Activated T-helper 17 cell treated with anti-CD3 and anti-CD28 coated beads, Interleukin-2, amount 50 U/mL, for 72 hours (primary cell): ENCODE data around the gene GALNT11. TPM values are rescaled to one million over a fixed set of nuclear protein-coding genes. Genes with fewer than 3 reads are reported as not detected.

Experiments
- ATAC-seq: fragments of 150-1000 bp; cut with Tn5 transposase; replicated peaks from 2 replicates; pipeline ENCODE4 v1.10.0; 2021; ENCODE audit warnings: mild to moderate bottlenecking, moderate library complexity
- H3K27ac Mint-ChIP-seq: one replicate; pipeline ENCODE4 v1.8.0; 2022; ENCODE audit warnings: mixed read lengths
- H3K27me3 Mint-ChIP-seq: one replicate; pipeline ENCODE4 v1.8.0; 2022; ENCODE audit warnings: mixed read lengths
- H3K36me3 Mint-ChIP-seq: one replicate; pipeline ENCODE4 v1.8.0; 2022; ENCODE audit warnings: low read depth, mild to moderate bottlenecking, mixed read lengths
- H3K4me1 Mint-ChIP-seq: one replicate; pipeline ENCODE4 v1.8.0; 2022; ENCODE audit warnings: mixed read lengths
- H3K4me3 Mint-ChIP-seq: one replicate; pipeline ENCODE4 v1.8.0; 2022; ENCODE audit warnings: mild to moderate bottlenecking, mixed read lengths
- H3K9me3 Mint-ChIP-seq: one replicate; pipeline ENCODE4 v1.8.0; 2022; ENCODE audit warnings: mixed read lengths
- total RNA-seq, 2 donors: library from RNA; stranded (reverse); gene quantifications; one replicate each; pipeline ENCODE4 v1.2.3, GENCODE V29; 2022

The GALNT11 gene
- total RNA-seq = 10 to 100 TPM; 18.9 to 20.3 TPM

- Mint-ChIP-seq H3K36me3 (peaks cover 14% of the 10 kb centered on the region), H3K4me3 (peak within 1 kb of the TSS; percentile 87), H3K9me3 (no peaks in the 10 kb centered on the region), H3K27me3 (no peaks in the 10 kb centered on the region), H3K27ac (peak within 1 kb of the TSS; percentile 84), H3K4me1 (peaks cover 17% of the 10 kb centered on the region)
- ATAC-seq = peak; percentile 97
Measured at GRCh38 chr7:152025077-152025936, at the start of gene GALNT11. GALNT11 (plus strand) TSS chr7:152025674; CDS start chr7:152094228, 68,554 bp downstream.

DNA sequence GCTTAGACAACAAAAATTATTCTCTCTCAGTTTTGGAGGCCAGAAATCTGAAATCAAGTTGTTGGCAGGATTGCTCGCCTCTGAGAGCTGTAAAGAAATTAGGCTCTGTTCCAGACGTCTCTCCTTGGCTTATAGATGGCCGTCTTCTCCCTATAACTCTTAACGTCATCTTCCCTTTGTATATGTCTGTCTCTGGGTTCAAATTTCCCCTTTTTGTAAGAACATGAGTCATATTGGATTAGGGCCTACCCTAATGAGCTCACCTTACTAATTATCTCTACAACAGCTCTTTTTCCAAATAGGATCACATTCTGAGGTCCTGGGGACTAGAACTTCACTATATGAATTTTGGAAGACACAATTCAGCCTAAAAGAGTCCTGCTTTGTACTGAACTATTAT is 46.9 kb upstream of the GALNT11 start:
- Mint-ChIP-seq H3K27ac (no peak overlapping the region), H3K27me3 (peaks cover 6% of the 10 kb centered on the region), H3K4me3 (no peak overlapping the region), H3K4me1 (no peaks in the 10 kb centered on the region), H3K9me3 (no peaks in the 10 kb centered on the region), H3K36me3 (no peaks in the 10 kb centered on the region)
- ATAC-seq = no peak

DNA sequence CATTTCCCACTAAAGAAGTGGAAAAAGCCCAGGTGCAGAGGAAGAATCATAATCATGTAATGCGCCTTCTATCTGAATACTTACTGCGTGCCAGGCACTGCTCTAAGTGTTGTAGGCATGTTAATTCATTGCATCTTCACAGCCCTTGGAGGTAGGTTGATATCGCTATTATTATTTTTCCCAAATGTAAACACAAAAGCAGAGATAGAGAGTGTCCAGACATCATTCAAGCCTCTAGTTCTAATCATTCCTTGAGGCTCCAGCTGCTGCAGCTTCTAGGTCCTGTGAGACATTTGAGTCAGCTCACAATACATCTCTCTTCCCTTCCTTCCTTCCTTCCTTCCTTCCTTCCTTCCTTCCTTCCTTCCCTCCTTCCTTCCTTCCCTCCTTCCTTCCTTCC is 44.3 kb upstream of the GALNT11 start:
- no peaks in the 10 kb centered on the region for H3K36me3 Mint-ChIP-seq
- no peaks in the 10 kb centered on the region for H3K9me3 Mint-ChIP-seq
- no peak overlapping the region for H3K27ac Mint-ChIP-seq
- no peak for ATAC-seq
- H3K27me3 Mint-ChIP-seq = peaks cover 3% of the 10 kb centered on the region
- H3K4me1 Mint-ChIP-seq = no peaks in the 10 kb centered on the region
- H3K4me3 Mint-ChIP-seq = no peak overlapping the region

GRCh38 chr7:151982806-151983205 is 42.7 kb upstream of the GALNT11 start:
- Mint-ChIP-seq H3K4me1 (no peaks in the 10 kb centered on the region), H3K9me3 (no peaks in the 10 kb centered on the region), H3K27ac (no peak overlapping the region), H3K27me3 (peaks cover 11% of the 10 kb centered on the region), H3K36me3 (no peaks in the 10 kb centered on the region), H3K4me3 (no peak overlapping the region)
- ATAC-seq = no peak

GRCh38 chr7:151984612-151985011 is 40.9 kb upstream of the GALNT11 start:
- no peak for ATAC-seq
- no peaks in the 10 kb centered on the region for H3K4me1 Mint-ChIP-seq
- no peak overlapping the region for H3K4me3 Mint-ChIP-seq
- H3K27me3 Mint-ChIP-seq = peaks cover 11% of the 10 kb centered on the region
- H3K9me3 Mint-ChIP-seq = no peaks in the 10 kb centered on the region
- H3K36me3 Mint-ChIP-seq = no peaks in the 10 kb centered on the region
- no peak overlapping the region for H3K27ac Mint-ChIP-seq

DNA sequence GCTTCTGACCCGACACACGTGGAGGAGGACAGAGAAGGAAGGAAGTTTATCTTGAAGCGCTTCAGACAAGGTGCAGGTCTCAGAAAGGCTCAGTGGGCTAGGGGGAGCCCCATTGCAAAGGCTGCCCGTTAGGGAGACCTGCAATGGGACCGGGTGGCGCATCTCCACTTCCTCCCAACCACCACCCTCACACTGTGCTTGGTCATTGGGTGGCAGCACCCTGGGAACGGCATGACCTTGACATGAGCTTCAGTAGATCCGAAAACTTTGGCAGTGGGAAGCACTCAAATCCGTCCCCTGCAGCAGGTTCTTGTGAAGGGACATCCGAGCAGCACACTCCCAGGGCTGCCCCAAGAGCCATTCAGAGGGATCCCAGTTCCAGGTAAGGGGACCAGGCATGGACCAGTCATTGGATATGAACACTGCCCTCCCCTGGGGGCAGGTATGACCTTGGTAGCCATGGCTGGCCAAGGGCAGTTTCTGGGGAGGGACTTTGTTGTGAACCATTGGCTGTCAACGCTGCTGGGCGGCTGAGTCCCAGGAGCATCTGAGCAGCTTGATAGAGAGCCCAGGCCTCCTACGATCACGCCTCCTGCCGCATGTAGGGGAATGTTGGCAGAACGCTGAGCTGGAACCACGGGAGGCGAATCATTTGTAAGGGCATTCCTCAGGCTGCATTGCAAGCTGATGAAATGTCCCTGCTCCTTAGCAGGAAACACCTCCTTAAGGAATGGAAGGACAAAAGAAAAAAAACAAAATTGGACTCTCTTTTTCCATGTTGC is 37.5 kb upstream of the GALNT11 start:
- H3K4me1 Mint-ChIP-seq = no peaks in the 10 kb centered on the region
- ATAC-seq = no peak
- H3K4me3 Mint-ChIP-seq = no peak overlapping the region
- no peaks in the 10 kb centered on the region for H3K36me3 Mint-ChIP-seq
- no peak overlapping the region for H3K27ac Mint-ChIP-seq
- H3K9me3 Mint-ChIP-seq = no peaks in the 10 kb centered on the region
- peaks cover 22% of the 10 kb centered on the region for H3K27me3 Mint-ChIP-seq

- Mint-ChIP-seq H3K4me3 (no peak overlapping the region), H3K4me1 (no peaks in the 10 kb centered on the region), H3K27me3 (peaks cover 41% of the 10 kb centered on the region), H3K36me3 (no peaks in the 10 kb centered on the region), H3K27ac (no peak overlapping the region), H3K9me3 (no peaks in the 10 kb centered on the region)
- peak; percentile 71 for ATAC-seq
Measured at GRCh38 chr7:151992375-151992774, 33.1 kb upstream of the GALNT11 start.

DNA sequence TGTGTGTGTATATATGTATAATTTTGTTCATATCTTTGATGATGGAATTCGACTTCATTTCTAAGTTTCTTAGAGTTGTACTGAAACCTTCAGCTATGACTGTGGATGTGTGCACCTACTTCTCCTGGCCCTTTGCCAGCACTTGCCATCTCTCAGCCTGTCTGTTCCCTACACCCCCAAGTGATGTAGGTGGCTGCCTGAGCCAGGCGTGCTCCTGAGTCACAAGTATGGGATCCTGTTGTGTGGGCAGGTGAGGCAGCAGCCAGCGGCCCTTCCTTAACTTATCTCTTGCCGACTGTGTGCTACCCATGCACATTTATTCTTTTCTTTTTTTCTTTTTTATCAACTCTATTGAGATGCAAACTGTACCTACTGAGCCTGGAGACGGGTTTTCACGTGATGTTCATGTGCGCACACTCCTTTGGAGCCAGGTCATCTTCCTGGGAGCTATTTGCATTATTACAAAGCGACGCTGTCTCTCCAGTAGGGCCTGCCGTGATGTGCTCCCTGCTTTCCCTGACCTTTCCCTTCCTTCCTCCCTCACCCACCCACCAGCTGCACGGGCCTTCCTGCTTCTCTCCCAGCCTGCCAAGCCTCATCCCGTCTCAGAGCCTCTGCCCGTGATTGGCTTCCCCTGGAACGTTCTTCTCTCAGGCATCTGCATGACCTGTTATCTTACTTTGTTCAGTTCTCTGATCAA is 31.3 kb upstream of the GALNT11 start:
- Mint-ChIP-seq H3K27me3 (peaks cover 38% of the 10 kb centered on the region), H3K4me3 (no peak overlapping the region), H3K4me1 (no peaks in the 10 kb centered on the region), H3K9me3 (no peaks in the 10 kb centered on the region), H3K27ac (no peak overlapping the region), H3K36me3 (no peaks in the 10 kb centered on the region)
- ATAC-seq = peak; percentile 90

DNA sequence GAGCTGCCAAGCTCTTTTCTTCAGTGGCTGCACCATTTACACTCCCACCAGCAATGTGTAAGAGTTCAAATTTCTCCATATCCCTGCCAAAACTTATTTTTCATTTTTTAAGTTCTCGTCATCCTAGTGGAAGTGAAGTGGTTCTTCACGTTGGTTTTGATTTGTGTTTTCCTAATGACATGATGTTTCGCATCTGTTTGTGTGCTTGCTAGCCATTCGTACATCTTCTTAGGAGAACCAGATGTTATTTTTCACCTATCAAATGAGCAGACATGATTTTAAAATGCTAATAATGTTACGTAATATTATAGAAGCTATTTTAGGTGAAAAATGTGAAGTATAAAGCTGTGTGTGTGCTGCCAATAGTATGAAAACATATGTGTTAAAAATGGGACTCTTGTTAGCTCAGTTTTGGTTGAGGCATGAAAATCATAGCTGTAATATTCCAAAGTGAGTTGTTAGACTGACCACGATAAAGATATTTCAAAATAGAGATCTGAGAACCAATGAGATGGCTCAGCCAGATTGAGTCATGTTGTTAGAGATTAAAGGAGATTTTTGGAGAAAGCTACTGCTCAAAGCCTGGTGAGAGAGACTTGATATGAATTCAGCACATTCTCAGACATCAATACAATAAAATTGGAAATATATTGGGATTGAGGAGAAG is 25.9 kb upstream of the GALNT11 start:
- Mint-ChIP-seq H3K27me3 (peaks cover 27% of the 10 kb centered on the region), H3K36me3 (no peaks in the 10 kb centered on the region), H3K4me1 (no peaks in the 10 kb centered on the region), H3K4me3 (no peak overlapping the region), H3K27ac (no peak overlapping the region), H3K9me3 (no peaks in the 10 kb centered on the region)
- ATAC-seq = no peak

- H3K27me3 Mint-ChIP-seq = peaks cover 23% of the 10 kb centered on the region
- no peak for ATAC-seq
- no peaks in the 10 kb centered on the region for H3K9me3 Mint-ChIP-seq
- no peak overlapping the region for H3K27ac Mint-ChIP-seq
- H3K4me3 Mint-ChIP-seq = no peak overlapping the region
- no peaks in the 10 kb centered on the region for H3K36me3 Mint-ChIP-seq
- no peaks in the 10 kb centered on the region for H3K4me1 Mint-ChIP-seq
Measured at GRCh38 chr7:152000191-152000590, 25.3 kb upstream of the GALNT11 start.

GRCh38 chr7:152006336-152006735 is 19.1 kb upstream of the GALNT11 start:
- no peaks in the 10 kb centered on the region for H3K9me3 Mint-ChIP-seq
- H3K27me3 Mint-ChIP-seq = peaks cover 8% of the 10 kb centered on the region
- no peak for ATAC-seq
- no peaks in the 10 kb centered on the region for H3K36me3 Mint-ChIP-seq
- no peak overlapping the region for H3K27ac Mint-ChIP-seq
- no peaks in the 10 kb centered on the region for H3K4me1 Mint-ChIP-seq
- no peak overlapping the region for H3K4me3 Mint-ChIP-seq

DNA sequence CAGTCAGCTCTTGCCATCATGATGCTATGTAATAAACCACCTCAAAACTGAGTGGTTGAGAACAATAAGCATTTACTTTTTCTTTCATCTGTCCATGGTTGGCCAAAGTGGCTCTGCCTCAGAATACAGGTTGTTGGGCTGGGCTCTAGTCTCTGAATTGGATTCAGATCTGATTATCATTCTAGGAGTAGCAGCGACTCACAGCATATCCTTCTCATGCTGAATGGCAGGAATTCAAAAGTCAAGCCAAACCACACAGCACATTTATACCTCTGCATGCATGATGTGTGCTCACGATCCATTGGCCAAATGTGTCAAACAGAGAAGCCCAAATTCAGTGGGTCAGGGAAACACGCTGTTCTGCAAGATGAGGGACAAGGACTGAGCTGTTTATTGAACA is 13.6 kb upstream of the GALNT11 start:
- H3K4me3 Mint-ChIP-seq = no peak overlapping the region

DNA sequence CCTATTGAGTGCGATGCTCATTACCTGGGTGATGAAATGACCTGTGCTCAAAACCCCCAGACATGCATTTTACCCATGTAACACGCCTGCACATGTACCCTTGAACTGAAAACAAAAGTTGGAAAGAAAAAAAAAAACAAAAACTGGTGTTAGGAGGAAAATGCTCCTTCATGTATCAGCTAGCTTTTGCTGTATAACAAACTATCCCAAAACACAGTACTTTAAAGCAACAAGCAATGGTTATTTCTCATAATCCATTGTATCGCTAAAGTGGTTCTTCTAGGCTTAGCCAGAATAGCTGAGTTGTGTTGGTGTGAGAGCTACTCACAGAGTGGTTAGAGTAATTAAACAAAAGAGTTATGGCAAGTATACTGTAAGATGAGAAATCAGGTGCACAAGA is 12.2 kb upstream of the GALNT11 start:
- Mint-ChIP-seq H3K4me3 (no peak overlapping the region), H3K4me1 (no peaks in the 10 kb centered on the region), H3K27me3 (peaks cover 19% of the 10 kb centered on the region), H3K9me3 (no peaks in the 10 kb centered on the region), H3K27ac (no peak overlapping the region), H3K36me3 (no peaks in the 10 kb centered on the region)
- no peak for ATAC-seq

More for the DNA sequence above, 13.6 kb upstream of the GALNT11 start:
- no peaks in the 10 kb centered on the region for H3K9me3 Mint-ChIP-seq
- H3K36me3 Mint-ChIP-seq = no peaks in the 10 kb centered on the region
- H3K27me3 Mint-ChIP-seq = peaks cover 17% of the 10 kb centered on the region
- no peak for ATAC-seq
- H3K4me1 Mint-ChIP-seq = no peaks in the 10 kb centered on the region
- H3K27ac Mint-ChIP-seq = no peak overlapping the region

GRCh38 chr7:152013974-152014373 is 11.5 kb upstream of the GALNT11 start:
- no peak for ATAC-seq
- Mint-ChIP-seq H3K27me3 (peaks cover 22% of the 10 kb centered on the region), H3K36me3 (no peaks in the 10 kb centered on the region), H3K27ac (no peak overlapping the region), H3K4me3 (no peak overlapping the region), H3K9me3 (no peaks in the 10 kb centered on the region), H3K4me1 (no peaks in the 10 kb centered on the region)
